ENCODE results near the gene COL17A1.
A peak's percentile ranks its signal among the peaks of the same experiment; 100 is the strongest.

The COL17A1 gene

GRCh38 chr10:104028146-104028545 is 57.5 kb downstream of the COL17A1 start:
- TF ChIP-seq CTCF (IDR thresholded peaks at IDR 0.05; ENCODE audit: low read depth, low read length) = peak; percentile 29
- DNase-seq (ENCODE audit: extremely low read depth, low read depth) = no peak

- no peak for DNase-seq (ENCODE audit: extremely low read depth, low read depth)
- no peak for TF ChIP-seq CTCF (IDR thresholded peaks at IDR 0.05; ENCODE audit: low read depth, low read length)
Measured at GRCh38 chr10:104026762-104027161, 58.9 kb downstream of the COL17A1 start.

- TF ChIP-seq CTCF (IDR thresholded peaks at IDR 0.05; ENCODE audit: low read depth, low read length) = no peak
- no peak for DNase-seq (ENCODE audit: extremely low read depth, low read depth)
Measured at GRCh38 chr10:104025524-104025923, 60.2 kb downstream of the COL17A1 start.

GRCh38 chr10:104022026-104022425 is 63.7 kb downstream of the COL17A1 start:
- no peak for TF ChIP-seq CTCF (IDR thresholded peaks at IDR 0.05; ENCODE audit: low read depth, low read length)

GRCh38 chr10:104021246-104021645 is 64.4 kb downstream of the COL17A1 start:
- no peak for TF ChIP-seq CTCF (IDR thresholded peaks at IDR 0.05; ENCODE audit: low read depth, low read length)
- no peak for DNase-seq (ENCODE audit: extremely low read depth, low read depth)

More at GRCh38 chr10:104022026-104022425, 63.7 kb downstream of the COL17A1 start:
- DNase-seq (ENCODE audit: extremely low read depth, low read depth) = no peak

- TF ChIP-seq CTCF (IDR thresholded peaks at IDR 0.05; ENCODE audit: low read depth, low read length) = no peak
- no peak for DNase-seq (ENCODE audit: extremely low read depth, low read depth)
Measured at GRCh38 chr10:104020020-104020419, 65.7 kb downstream of the COL17A1 start.

- DNase-seq (ENCODE audit: extremely low read depth, low read depth) = no peak
- TF ChIP-seq CTCF (IDR thresholded peaks at IDR 0.05; ENCODE audit: low read depth, low read length) = no peak
Measured at GRCh38 chr10:104018471-104018870, 67.2 kb downstream of the COL17A1 start.

Measured in AG09319 (cell line).